HG03060 (cell line): Measurements from ENCODE around the gene AMY2A.
"Not testable (repeated sequence)": the region's sequence is repeated elsewhere in the genome, so short reads cannot be mapped to it uniquely, and the experiment has no call there.

Source experiments
- ATAC-seq: cut with Tn5 transposase; IDR thresholded peaks from one replicate; pipeline ENCODE4 v1.9.1; 2021; ENCODE audit warnings: low read depth, moderate number of reproducible peaks; ENCODE audit not compliant: unreplicated experiment

The AMY2A gene

GRCh38 chr1:103616994-103617477, at the start of gene AMY2A:
AMY2A (plus strand) TSS chr1:103617427; CDS start chr1:103617441, 14 bp downstream.
- not testable (repeated sequence) for ATAC-seq

GRCh38 chr1:103569493-103569892, 47.7 kb upstream of the AMY2A start:
- no peak for ATAC-seq

- ATAC-seq, result not testable (repeated sequence)
These were observed 45.9 kb upstream of the AMY2A start, which contains the start of gene AMY2B for GRCh38 chr1:103571289-103571688. AMY2B (plus strand) TSS chr1:103571589; CDS start chr1:103571603, 14 bp downstream.

GRCh38 chr1:103576065-103576464, 41.2 kb upstream of the AMY2A start:
- ATAC-seq, result no peak

GRCh38 chr1:103576784-103577183, 40.4 kb upstream of the AMY2A start:
- ATAC-seq, result not testable (repeated sequence)

GRCh38 chr1:103582464-103582863, 34.8 kb upstream of the AMY2A start:
- ATAC-seq, result no peak

- ATAC-seq, result no peak
These were observed 33.3 kb upstream of the AMY2A start for GRCh38 chr1:103583887-103584286.

GRCh38 chr1:103584537-103584936, 32.7 kb upstream of the AMY2A start:
- ATAC-seq, result no peak

GRCh38 chr1:103602740-103603139, 14.5 kb upstream of the AMY2A start:
- not testable (repeated sequence) for ATAC-seq

GRCh38 chr1:103616362-103616761, 865 bp upstream of the AMY2A start:
- no peak for ATAC-seq

GRCh38 chr1:103627436-103627835, 10.2 kb downstream of the AMY2A start:
- ATAC-seq, result not testable (repeated sequence)

GRCh38 chr1:103641194-103641593, 24.0 kb downstream of the AMY2A start:
- ATAC-seq, result not testable (repeated sequence)

GRCh38 chr1:103643908-103644307, 26.7 kb downstream of the AMY2A start:
- not testable (repeated sequence) for ATAC-seq

- not testable (repeated sequence) for ATAC-seq
These were observed 33.1 kb downstream of the AMY2A start for GRCh38 chr1:103650305-103650704.

- ATAC-seq, result not testable (repeated sequence)
These were observed 33.7 kb downstream of the AMY2A start for GRCh38 chr1:103650889-103651288.

- ATAC-seq, result not testable (repeated sequence)
These were observed 36.9 kb downstream of the AMY2A start for GRCh38 chr1:103654133-103654532.

GRCh38 chr1:103655460-103655859, 38.2 kb downstream of the AMY2A start, which contains the start of gene AMY1A:
AMY1A (plus strand) TSS chr1:103655760; CDS start chr1:103656331, 571 bp downstream.
- not testable (repeated sequence) for ATAC-seq
